Tibial nerve (tissue), 4 donors: ENCODE data around the gene SELENOH. TPM values are rescaled to one million over a fixed set of nuclear protein-coding genes. Genes with fewer than 3 reads are reported as not detected.
A peak's percentile ranks its signal among the peaks of the same experiment; 100 is the strongest.

Experiments
- DNase-seq, 2 donors: peaks; one replicate each; pipeline ENCODE4 v3.0.0-alpha.2; 2019; ENCODE audit warnings: low spot score in 2 of 2
- H3K27ac ChIP-seq, 4 donors: fragments of 200-600 bp; sonication (generic) in 3 of 4; one replicate each; pipeline ENCODE4 v1.5.1; 2017 to 2019; ENCODE audit warnings: mild to moderate bottlenecking in 1 of 4
- H3K27me3 ChIP-seq, 2 donors: fragments of 200-600 bp; sonication (generic) in 1 of 2; one replicate each; pipeline versions ENCODE4 v1.5.1 to v1.6.0; 2017 to 2019
- H3K36me3 ChIP-seq, 3 donors: fragments of 200-600 bp; sonication (generic); one replicate each; pipeline ENCODE4 v1.5.1; 2018 to 2019
- H3K4me1 ChIP-seq, 4 donors: fragments of 200-600 bp; sonication (generic) in 3 of 4; one replicate each; pipeline ENCODE4 v1.5.1; 2017 to 2019
- H3K4me3 ChIP-seq, 4 donors: fragments of 200-600 bp; sonication (generic) in 3 of 4; one replicate each; pipeline ENCODE4 v1.5.1; 2017 to 2019; ENCODE audit warnings: mild to moderate bottlenecking in 1 of 4, moderate library complexity in 1 of 4
- H3K9me3 ChIP-seq, 4 donors: fragments of 200-600 bp; sonication (generic) in 3 of 4; one replicate each; pipeline ENCODE4 v1.5.1; 2017 to 2019
- EP300 ChIP-seq, 2 donors: sonication (generic); formaldehyde crosslinking; IDR thresholded peaks; one replicate each; pipeline ENCODE4 v1.6.1; 2017; ENCODE audit warnings: antibody characterized with exemption in 2 of 2, mild to moderate bottlenecking in 1 of 2
- POLR2A ChIP-seq, 2 donors: fragments of 450-650 bp; IDR thresholded peaks; one replicate each; pipeline ENCODE4 v1.6.1; 2017; ENCODE audit warnings: antibody characterized with exemption in 2 of 2, mild to moderate bottlenecking in 2 of 2, moderate library complexity in 2 of 2
- WGBS, 2 donors: methylation state at CpG; one replicate each; pipeline ENCODE4 v1.1.5; 2018; 5-methylcytosine and 5-hydroxymethylcytosine counted together
- small RNA-seq: library from RNA; depleted of rRNA; stranded (forward); fragments of <200 nt; gene quantifications from one replicate; pipeline ENCODE3, GENCODE V24; 2016
- total RNA-seq, 4 donors: library from RNA; depleted of rRNA; stranded (reverse); fragments of >200 nt; gene quantifications; one replicate each; pipeline ENCODE4 v1.1.0, GENCODE V29; 2016
- TF ChIP-seq, protein P1 (sequence below), 5 experiments: fragments of 200-600 bp in 3 of 5; fragments of 450-650 bp in 2 of 5; sonication (generic) in 3 of 5; IDR thresholded peaks; one replicate each; pipeline ENCODE4 v1.5.1; 2016 to 2019; ENCODE audit warnings: antibody characterized with exemption in 5 of 5, mild to moderate bottlenecking in 3 of 5, moderate library complexity in 2 of 5

Gene SELENOH
- total RNA-seq, 4 donors from 2014 or later = 78.1 to 146 (median 118) TPM

DNA sequence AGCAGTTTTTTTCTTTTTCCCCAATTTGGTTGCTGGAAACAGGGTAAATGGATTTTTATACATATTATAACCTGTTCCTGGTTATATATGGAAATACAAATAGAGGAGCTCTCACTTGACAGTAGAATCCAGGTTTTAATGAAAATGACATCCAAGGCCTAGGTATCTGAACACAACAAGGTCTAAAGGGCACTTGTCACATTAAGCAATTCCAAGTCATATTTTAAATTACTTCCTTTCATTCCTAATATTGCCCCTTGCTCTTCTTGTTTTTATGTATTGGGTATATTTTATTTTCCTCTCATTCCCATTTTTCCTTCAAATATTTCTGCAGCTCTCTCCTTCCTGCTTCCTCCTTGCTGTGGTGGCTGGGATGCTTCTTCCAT lies 47.4 kb downstream of the SELENOH start:
- H3K4me1 ChIP-seq = peaks cover 0 to 96% (median 79%) of the 10 kb centered on the region in 4 donors
- no peak for TF ChIP-seq POLR2A (IDR thresholded peaks at IDR 0.05)
- TF ChIP-seq EP300 (IDR thresholded peaks at IDR 0.05) = no peak
- TF ChIP-seq, protein P1, sequence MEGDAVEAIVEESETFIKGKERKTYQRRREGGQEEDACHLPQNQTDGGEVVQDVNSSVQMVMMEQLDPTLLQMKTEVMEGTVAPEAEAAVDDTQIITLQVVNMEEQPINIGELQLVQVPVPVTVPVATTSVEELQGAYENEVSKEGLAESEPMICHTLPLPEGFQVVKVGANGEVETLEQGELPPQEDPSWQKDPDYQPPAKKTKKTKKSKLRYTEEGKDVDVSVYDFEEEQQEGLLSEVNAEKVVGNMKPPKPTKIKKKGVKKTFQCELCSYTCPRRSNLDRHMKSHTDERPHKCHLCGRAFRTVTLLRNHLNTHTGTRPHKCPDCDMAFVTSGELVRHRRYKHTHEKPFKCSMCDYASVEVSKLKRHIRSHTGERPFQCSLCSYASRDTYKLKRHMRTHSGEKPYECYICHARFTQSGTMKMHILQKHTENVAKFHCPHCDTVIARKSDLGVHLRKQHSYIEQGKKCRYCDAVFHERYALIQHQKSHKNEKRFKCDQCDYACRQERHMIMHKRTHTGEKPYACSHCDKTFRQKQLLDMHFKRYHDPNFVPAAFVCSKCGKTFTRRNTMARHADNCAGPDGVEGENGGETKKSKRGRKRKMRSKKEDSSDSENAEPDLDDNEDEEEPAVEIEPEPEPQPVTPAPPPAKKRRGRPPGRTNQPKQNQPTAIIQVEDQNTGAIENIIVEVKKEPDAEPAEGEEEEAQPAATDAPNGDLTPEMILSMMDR (IDR thresholded peaks at IDR 0.05) = no peak
- no peaks in the 10 kb centered on the region for H3K9me3 ChIP-seq
- H3K27me3 ChIP-seq = no peaks in the 10 kb centered on the region
- no peak overlapping the region for H3K4me3 ChIP-seq
- DNase-seq = no peak
- peak overlapping the region in 2 of 4 donors; percentile 36 to 96 for H3K27ac ChIP-seq
- peaks cover 0 to 15% (median 0%) of the 10 kb centered on the region in 3 donors for H3K36me3 ChIP-seq

GRCh38 chr11:57791321-57792059 lies 50.2 kb downstream of the SELENOH start:
- TF ChIP-seq POLR2A (IDR thresholded peaks at IDR 0.05) = no peak
- Histone ChIP-seq H3K36me3 (peaks cover 0 to 33% (median 2%) of the 10 kb centered on the region in 3 donors), H3K9me3 (no peaks in the 10 kb centered on the region), H3K4me1 (peaks cover 0 to 90% (median 63%) of the 10 kb centered on the region in 4 donors), H3K4me3 (no peak overlapping the region), H3K27me3 (no peaks in the 10 kb centered on the region), H3K27ac (peak overlapping the region in 3 of 4 donors; percentile 53 to 74 (median 58))
- DNase-seq = no peak
- WGBS, 2 donors = 89 to 90% methylated on average over 22 of the region's 22 CpGs

DNA sequence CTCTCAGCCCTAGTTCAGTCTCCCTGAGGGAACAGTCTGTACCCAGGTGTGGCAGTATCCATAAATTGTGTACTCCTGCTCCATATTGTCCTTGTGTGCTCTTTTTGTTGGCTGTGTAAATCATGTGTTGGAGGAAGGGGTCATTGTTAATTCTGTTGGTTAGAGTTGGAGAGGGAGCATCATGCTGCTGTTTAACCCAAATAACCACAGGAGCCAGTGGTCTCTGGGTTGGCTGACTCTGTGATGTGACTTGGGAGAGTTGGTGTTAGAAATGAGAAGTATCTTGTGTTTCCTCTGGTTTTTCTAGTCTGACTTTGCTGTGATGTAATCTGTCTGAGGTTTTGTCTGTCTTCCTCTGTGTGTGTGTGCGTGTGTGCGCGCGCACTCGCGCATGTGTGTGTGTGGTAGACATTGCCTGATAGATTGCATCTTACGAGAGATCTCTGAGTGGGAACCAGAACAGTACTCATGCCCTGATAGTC lies 50.8 kb downstream of the SELENOH start:
- Histone ChIP-seq H3K36me3 (peaks cover 0 to 39% (median 5%) of the 10 kb centered on the region in 3 donors), H3K4me1 (peaks cover 0 to 84% (median 57%) of the 10 kb centered on the region in 4 donors), H3K27ac (peak overlapping the region in 3 of 4 donors; percentile 53 to 74 (median 58)), H3K27me3 (no peaks in the 10 kb centered on the region), H3K4me3 (no peak overlapping the region), H3K9me3 (no peaks in the 10 kb centered on the region)
- peak; percentile 61 to 71 for DNase-seq
- 73 to 82% methylated on average over 7 of the region's 7 CpGs for WGBS, 2 donors
- peak in 1 of 2 donors; percentile 68 for TF ChIP-seq EP300 (IDR thresholded peaks at IDR 0.05)
- TF ChIP-seq, protein P1 (IDR thresholded peaks at IDR 0.05) = no peak

GRCh38 chr11:57792870-57793269 lies 51.6 kb downstream of the SELENOH start:
- H3K4me3 ChIP-seq = no peak overlapping the region
- no peaks in the 10 kb centered on the region for H3K27me3 ChIP-seq
- peak overlapping the region in 3 of 4 donors; percentile 53 to 74 (median 58) for H3K27ac ChIP-seq
- H3K36me3 ChIP-seq = peaks cover 0 to 44% (median 5%) of the 10 kb centered on the region in 3 donors
- H3K4me1 ChIP-seq = peaks cover 0 to 78% (median 49%) of the 10 kb centered on the region in 4 donors
- no peak for DNase-seq
- no peak for TF ChIP-seq POLR2A (IDR thresholded peaks at IDR 0.05)
- peak in 1 of 2 donors; percentile 54 for TF ChIP-seq EP300 (IDR thresholded peaks at IDR 0.05)
- TF ChIP-seq, protein P1 (IDR thresholded peaks at IDR 0.05) = no peak
- no peaks in the 10 kb centered on the region for H3K9me3 ChIP-seq

Small RNAs within 50 kb of the gene (small RNA-seq; reads per million reads assigned to genes)
- gene AP001931.1 = not detected
- not detected for gene TMX2-CTNND1

Other genes starting within 250 kb of the SELENOH start
- 10 to 100 TPM; 35.8 to 47.3 (median 42.4) TPM for gene SLC43A1, start 225.8 kb upstream of the SELENOH start, total RNA-seq
- 10 to 100 TPM; 20.2 to 51.6 (median 40.1) TPM for gene TIMM10, start 210.7 kb upstream of the SELENOH start, total RNA-seq
- gene SMTNL1, start 203.9 kb upstream of the SELENOH start, total RNA-seq = not detected
- 10 to 100 TPM; 22.4 to 35.7 (median 25.5) TPM for gene UBE2L6, start 173.8 kb upstream of the SELENOH start, total RNA-seq
- 100 to 1,000 TPM; 508 to 826 (median 607) TPM for gene SERPING1, start 143.8 kb upstream of the SELENOH start, total RNA-seq
- 1 to 10 TPM in 1 of 4 donors, under 1 TPM in 3; 0.30 to 1.7 (median 0.41) TPM for gene YPEL4, start 91.6 kb upstream of the SELENOH start, total RNA-seq
- 10 to 100 TPM in 1 of 4 donors, 1 to 10 TPM in 3; 6.3 to 15.1 (median 7.8) TPM for gene CLP1, start 83.7 kb upstream of the SELENOH start, total RNA-seq
- gene ZDHHC5, start 73.4 kb upstream of the SELENOH start, total RNA-seq = 10 to 100 TPM; 26.0 to 57.3 (median 33.7) TPM
- gene MED19, start 29.3 kb upstream of the SELENOH start, total RNA-seq = 10 to 100 TPM; 11.9 to 17.3 (median 15.4) TPM
- 10 to 100 TPM; 54.3 to 89.4 (median 71.7) TPM for gene TMX2, start 28.9 kb upstream of the SELENOH start, total RNA-seq
- gene BTBD18, start 10.3 kb downstream of the SELENOH start, total RNA-seq = not detected
- gene CTNND1, start 20.3 kb downstream of the SELENOH start, total RNA-seq = 100 to 1,000 TPM; 104 to 128 (median 124) TPM